Neuronal stem cell (in vitro differentiated cells): Measurements from ENCODE around the gene PGPEP1.
A peak's percentile ranks its signal among the peaks of the same experiment; 100 is the strongest.

Experiments
- DNase-seq: peaks from one replicate; pipeline ENCODE4 v3.0.0-alpha.2; 2013; ENCODE audit warnings: low spot score
- H2AFZ ChIP-seq: one replicate; pipeline ENCODE4 v1.6.1; 2013; ENCODE audit warnings: mild to moderate bottlenecking, low read length, inconsistent platforms
- H2AK5ac ChIP-seq: 2 replicates; pipeline ENCODE4 v1.6.1; 2013; ENCODE audit warnings: low read depth, mild to moderate bottlenecking, inconsistent platforms, low read length, moderate library complexity, mixed read lengths
- H2BK120ac ChIP-seq: 2 replicates; pipeline ENCODE4 v1.6.1; 2013; ENCODE audit warnings: low read depth, mild to moderate bottlenecking, inconsistent platforms, low read length, moderate library complexity, mixed read lengths
- H2BK12ac ChIP-seq: one replicate; pipeline ENCODE4 v1.6.1; 2013; ENCODE audit warnings: low read length, inconsistent platforms
- H2BK15ac ChIP-seq: 2 replicates; pipeline ENCODE4 v1.6.1; 2013; ENCODE audit warnings: mild to moderate bottlenecking, low read length, inconsistent platforms, mixed read lengths
- H2BK5ac ChIP-seq: one replicate; pipeline ENCODE4 v1.6.1; 2013; ENCODE audit warnings: inconsistent platforms, mild to moderate bottlenecking, low read length, moderate library complexity
- H3K14ac ChIP-seq: one replicate; pipeline ENCODE4 v1.6.1; 2013; ENCODE audit warnings: low read length, inconsistent platforms
- H3K18ac ChIP-seq: 2 replicates; pipeline ENCODE4 v1.6.1; 2013; ENCODE audit warnings: low read length, inconsistent platforms
- H3K23ac ChIP-seq: 2 replicates; pipeline ENCODE4 v1.6.1; 2013; ENCODE audit warnings: low read depth, mild to moderate bottlenecking, mixed read lengths, low read length, inconsistent platforms; ENCODE audit not compliant: poor library complexity
- H3K27ac ChIP-seq: replicated peaks from 3 replicates; pipeline ENCODE4 v1.5.1; 2013; ENCODE audit warnings: low read length, inconsistent platforms
- H3K27me3 ChIP-seq, 3 experiments: 2 replicates each; pipeline ENCODE4 v1.6.1; 2013; ENCODE audit warnings: low read length in 3 of 3, mild to moderate bottlenecking in 2 of 3, inconsistent platforms in 1 of 3, low read depth in 1 of 3, mixed read lengths in 1 of 3, moderate library complexity in 1 of 3; ENCODE audit not compliant: control insufficient read depth in 3 of 3, insufficient read depth in 3 of 3
- H3K36me3 ChIP-seq, 2 donors: replicated peaks in 1 of 2; 2 replicates each; pipeline ENCODE4 v1.6.1; 2013; ENCODE audit warnings: low read length in 2 of 2; ENCODE audit not compliant: control insufficient read depth in 2 of 2, insufficient read depth in 2 of 2
- H3K4ac ChIP-seq: 2 replicates; pipeline ENCODE4 v1.6.1; 2013; ENCODE audit warnings: inconsistent platforms, mild to moderate bottlenecking, low read length, moderate library complexity
- H3K4me1 ChIP-seq, 2 donors: 1 replicate in 1 of 2; 2 replicates in 1 of 2; pipeline ENCODE4 v1.6.1; 2013; ENCODE audit warnings: low read length in 2 of 2, low read depth in 1 of 2; ENCODE audit not compliant: control insufficient read depth in 2 of 2, insufficient read depth in 1 of 2
- H3K4me2 ChIP-seq: one replicate; pipeline ENCODE4 v1.6.1; 2013; ENCODE audit warnings: mild to moderate bottlenecking, low read length, inconsistent platforms; ENCODE audit not compliant: insufficient read depth, poor library complexity, severe bottlenecking
- H3K4me3 ChIP-seq, 2 donors: 2 replicates each; pipeline ENCODE4 v1.5.1; 2013; ENCODE audit warnings: low read length in 2 of 2, mild to moderate bottlenecking in 2 of 2, inconsistent platforms in 1 of 2, moderate library complexity in 1 of 2
- H3K79me1 ChIP-seq: one replicate; pipeline ENCODE4 v1.6.1; 2013; ENCODE audit warnings: low read depth, mild to moderate bottlenecking, inconsistent platforms, low read length, moderate library complexity
- H3K9ac ChIP-seq: one replicate; pipeline ENCODE4 v1.6.1; 2013; ENCODE audit warnings: mild to moderate bottlenecking, low read depth, low read length, inconsistent platforms; ENCODE audit not compliant: poor library complexity
- H3K9me3 ChIP-seq, 2 donors: replicated peaks in 1 of 2; 2 replicates each; pipeline versions ENCODE3 to v1.6.1; 2013; ENCODE audit warnings: low read length in 2 of 2, mild to moderate bottlenecking in 2 of 2, inconsistent platforms in 1 of 2, low read depth in 1 of 2, mixed read lengths in 1 of 2, moderate library complexity in 1 of 2; ENCODE audit not compliant: control insufficient read depth in 2 of 2, insufficient read depth in 1 of 2
- H4K8ac ChIP-seq: one replicate; pipeline ENCODE4 v1.6.1; 2013; ENCODE audit warnings: low read depth, mild to moderate bottlenecking, inconsistent platforms, low read length, moderate library complexity
- H4K91ac ChIP-seq: one replicate; pipeline ENCODE4 v1.6.1; 2013; ENCODE audit warnings: low read length, low read depth, mild to moderate bottlenecking, inconsistent platforms; ENCODE audit not compliant: poor library complexity
- WGBS, 2 donors: extraction: QIAGEN DNeasy Blood & Tissue Kit; methylation state at CpG; one replicate each; pipeline ENCODE4 v1.1.7; 2013; ENCODE audit warnings: missing lambda C conversion rate in 2 of 2, mixed read lengths in 1 of 2; ENCODE audit not compliant: insufficient read length in 2 of 2, insufficient replicate concordance in 1 of 2; ENCODE audit errors: extremely low coverage in 2 of 2; 5-methylcytosine and 5-hydroxymethylcytosine counted together

Gene PGPEP1

DNA sequence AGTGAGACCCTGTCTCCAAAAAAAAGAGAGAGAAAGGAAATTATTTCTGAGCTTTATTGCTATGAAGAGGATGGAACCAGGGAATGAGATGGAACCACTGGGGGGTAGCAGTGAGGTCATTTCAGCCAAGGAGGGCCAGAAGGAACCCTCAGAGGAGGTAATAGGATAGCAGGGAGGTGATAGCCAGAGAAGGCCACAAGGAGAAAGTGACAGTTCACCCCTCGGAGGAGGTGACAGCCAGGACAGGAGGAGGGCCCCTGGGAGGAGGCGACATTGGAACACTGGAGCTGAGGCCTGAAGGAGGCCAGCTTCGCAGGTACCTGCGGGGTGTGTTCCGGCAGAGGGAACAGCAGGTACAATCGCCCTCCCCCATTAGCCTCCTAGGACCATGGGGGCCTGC, 675 bp upstream of the PGPEP1 start:
- H2AFZ ChIP-seq: peak overlapping the region; percentile 87
- H3K9ac ChIP-seq: no peak overlapping the region
- no peaks in the 10 kb centered on the region for H3K36me3 ChIP-seq
- no peak overlapping the region for H4K8ac ChIP-seq
- DNase-seq: no peak
- H3K23ac ChIP-seq: no peak overlapping the region
- H2BK12ac ChIP-seq: no peak overlapping the region
- WGBS, 2 donors: no CpG with 5 or more reads among the region's 6 CpGs
- H3K18ac ChIP-seq: peak overlapping the region; percentile 37
- H2BK5ac ChIP-seq: no peak overlapping the region
- H3K9me3 ChIP-seq: no peaks in the 10 kb centered on the region
- peaks cover 5 to 20% of the 10 kb centered on the region in 2 donors for H3K4me1 ChIP-seq
- no peak overlapping the region for H2AK5ac ChIP-seq
- no peak overlapping the region for H3K27ac ChIP-seq
- H3K4me3 ChIP-seq: peak overlapping the region in 1 of 2 donors; percentile 90
- H2BK120ac ChIP-seq: no peak overlapping the region
- H3K4me2 ChIP-seq: no peak overlapping the region
- no peak overlapping the region for H3K4ac ChIP-seq
- peaks cover 0 to 4% (median 0%) of the 10 kb centered on the region in 3 experiments for H3K27me3 ChIP-seq
- H4K91ac ChIP-seq: no peak overlapping the region
- no peak overlapping the region for H2BK15ac ChIP-seq
- no peaks in the 10 kb centered on the region for H3K79me1 ChIP-seq
- H3K14ac ChIP-seq: no peak overlapping the region

DNA sequence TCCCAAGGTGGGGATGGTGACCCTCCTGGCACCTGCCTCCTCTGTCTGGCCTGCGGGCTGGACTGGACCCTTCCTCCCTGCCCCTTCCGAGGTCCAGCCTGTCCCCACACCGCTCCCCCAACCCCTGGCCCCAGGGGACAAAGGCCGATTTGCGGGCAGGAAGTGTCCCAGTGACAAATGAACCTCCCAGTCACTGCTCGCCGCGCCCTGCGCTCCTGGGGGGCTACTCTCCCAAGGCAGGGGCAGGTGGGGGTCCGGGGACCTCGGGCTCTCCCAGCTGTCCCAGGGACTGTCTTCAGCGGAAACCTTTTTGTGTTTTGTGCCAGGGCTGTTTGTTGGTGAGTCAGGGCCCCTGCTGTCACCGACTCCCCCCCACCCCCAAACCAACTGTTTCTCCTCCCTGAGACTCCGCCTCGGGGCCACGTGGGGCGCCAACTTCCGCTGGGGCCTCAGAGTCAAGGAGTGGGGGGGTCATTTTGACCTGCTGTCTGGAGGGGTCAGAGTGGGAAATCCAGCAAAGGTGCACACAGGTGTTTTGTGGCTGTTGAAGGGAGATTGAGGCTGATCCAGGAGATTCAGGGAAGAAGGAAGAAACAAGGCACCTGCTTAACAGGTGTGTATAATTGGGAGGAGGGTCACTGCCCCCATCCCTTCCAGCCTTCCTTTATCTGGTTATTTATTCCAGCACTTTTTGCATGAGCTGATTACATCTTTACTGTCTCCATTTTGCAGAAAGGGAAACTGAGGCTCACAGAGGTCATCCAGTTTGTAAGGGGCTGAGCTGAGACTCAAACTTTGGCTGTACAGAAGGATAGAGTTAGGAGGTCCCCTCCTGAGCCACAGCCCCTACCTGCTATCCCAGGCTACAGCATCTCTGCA, 831 bp downstream of the PGPEP1 start:
- Histone ChIP-seq H2BK120ac (no peak overlapping the region), H4K8ac (no peak overlapping the region), H2BK5ac (no peak overlapping the region), H3K4me1 (peaks cover 9 to 29% of the 10 kb centered on the region in 2 donors), H2BK15ac (no peak overlapping the region), H4K91ac (no peak overlapping the region), H2AFZ (peak overlapping the region; percentile 87), H3K23ac (peak overlapping the region; percentile 90), H3K9me3 (no peaks in the 10 kb centered on the region), H3K4me2 (peak overlapping the region; percentile 98), H3K18ac (peak overlapping the region; percentile 91), H3K9ac (peak overlapping the region; percentile 54), H3K79me1 (no peaks in the 10 kb centered on the region), H2AK5ac (peak overlapping the region; percentile 63), H3K36me3 (no peaks in the 10 kb centered on the region), H3K4ac (peak overlapping the region; percentile 29), H3K14ac (no peak overlapping the region), H3K4me3 (peak overlapping the region; percentile 84 to 90), H3K27me3 (peaks cover 0 to 4% (median 0%) of the 10 kb centered on the region in 3 experiments), H3K27ac (no peak overlapping the region), H2BK12ac (no peak overlapping the region)
- no peak for DNase-seq
- WGBS, 2 donors: no CpG with 5 or more reads among the region's 18 CpGs

DNA sequence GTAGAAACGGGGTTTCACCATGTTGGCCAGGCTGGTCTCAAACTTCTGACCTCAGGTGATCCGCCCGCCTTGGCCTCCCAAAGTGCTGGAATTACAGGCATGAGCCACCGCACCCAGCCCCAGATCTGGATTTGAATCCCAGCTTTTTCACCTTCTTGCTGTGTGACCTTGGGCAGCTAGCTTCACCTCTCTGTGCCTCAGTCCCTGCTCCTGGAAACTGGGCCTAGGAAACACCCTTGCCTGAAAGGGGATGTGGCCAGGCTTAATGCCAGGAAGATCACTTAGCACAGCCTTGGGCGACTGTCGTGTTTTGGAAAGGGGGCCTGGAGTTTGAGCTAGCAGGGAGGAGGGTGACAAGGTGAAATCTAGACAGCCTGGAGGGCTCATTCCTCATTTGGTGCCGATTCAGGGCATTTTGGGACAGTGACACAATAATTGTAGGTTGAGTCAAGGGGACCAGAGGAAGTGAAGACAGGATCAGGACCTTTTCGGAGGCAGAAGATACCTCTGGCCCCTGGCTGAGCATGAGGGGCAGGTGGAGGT, 1.8 kb downstream of the PGPEP1 start:
- H2AK5ac ChIP-seq: no peak overlapping the region
- H3K14ac ChIP-seq: no peak overlapping the region
- H3K4me3 ChIP-seq: no peak overlapping the region
- no peak overlapping the region for H2BK12ac ChIP-seq
- H3K9me3 ChIP-seq: no peaks in the 10 kb centered on the region
- H3K23ac ChIP-seq: no peak overlapping the region
- no peak for DNase-seq
- H3K4me1 ChIP-seq: peaks cover 9 to 31% of the 10 kb centered on the region in 2 donors
- no peak overlapping the region for H2BK5ac ChIP-seq
- H4K8ac ChIP-seq: no peak overlapping the region
- H2AFZ ChIP-seq: no peak overlapping the region
- H3K4ac ChIP-seq: no peak overlapping the region
- no CpG with 5 or more reads among the region's 8 CpGs for WGBS, 2 donors
- peaks cover 0 to 4% (median 0%) of the 10 kb centered on the region in 3 experiments for H3K27me3 ChIP-seq
- no peak overlapping the region for H2BK15ac ChIP-seq
- no peak overlapping the region for H3K27ac ChIP-seq
- H4K91ac ChIP-seq: no peak overlapping the region
- no peak overlapping the region for H3K4me2 ChIP-seq
- H3K36me3 ChIP-seq: no peaks in the 10 kb centered on the region
- no peaks in the 10 kb centered on the region for H3K79me1 ChIP-seq
- peak overlapping the region; percentile 39 for H3K9ac ChIP-seq
- H3K18ac ChIP-seq: no peak overlapping the region
- H2BK120ac ChIP-seq: no peak overlapping the region

DNA sequence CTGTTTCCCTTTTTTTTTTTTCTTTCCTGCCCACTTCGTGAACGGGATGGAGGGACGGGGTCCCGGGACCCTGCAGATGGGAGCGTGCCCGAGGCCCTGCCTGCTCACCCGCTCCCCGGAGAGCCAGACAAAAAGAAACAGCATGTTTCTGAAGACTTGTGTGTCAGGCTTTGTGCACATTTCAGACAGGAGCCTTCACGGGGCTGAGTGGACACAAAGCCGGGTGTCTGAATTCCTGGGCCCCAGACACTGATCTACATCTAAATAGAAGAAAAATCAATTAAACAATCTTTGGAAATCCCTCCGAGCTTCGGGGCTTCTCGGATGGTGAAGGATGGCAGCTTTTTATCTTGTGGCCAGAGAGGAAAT, 4.2 kb downstream of the PGPEP1 start:
- peaks cover 9 to 31% of the 10 kb centered on the region in 2 donors for H3K4me1 ChIP-seq
- H2BK120ac ChIP-seq: no peak overlapping the region
- H3K27ac ChIP-seq: no peak overlapping the region
- H3K18ac ChIP-seq: no peak overlapping the region
- no peak overlapping the region for H3K9ac ChIP-seq
- no peaks in the 10 kb centered on the region for H3K9me3 ChIP-seq
- no peak overlapping the region for H3K14ac ChIP-seq
- H3K4ac ChIP-seq: no peak overlapping the region
- no peak overlapping the region for H2BK12ac ChIP-seq
- H2BK5ac ChIP-seq: no peak overlapping the region
- no peak overlapping the region for H2AK5ac ChIP-seq
- no peak overlapping the region for H3K23ac ChIP-seq
- peaks cover 0 to 2% (median 0%) of the 10 kb centered on the region in 3 experiments for H3K27me3 ChIP-seq
- peaks cover 0 to 4% of the 10 kb centered on the region in 2 donors for H3K36me3 ChIP-seq
- peak overlapping the region in 1 of 2 donors; percentile 9 for H3K4me3 ChIP-seq
- H3K79me1 ChIP-seq: no peaks in the 10 kb centered on the region
- no peak overlapping the region for H4K91ac ChIP-seq
- no peak overlapping the region for H2BK15ac ChIP-seq
- H4K8ac ChIP-seq: no peak overlapping the region
- H3K4me2 ChIP-seq: peak overlapping the region; percentile 26
- no peak for DNase-seq
- no CpG with 5 or more reads among the region's 13 CpGs for WGBS, 2 donors
- H2AFZ ChIP-seq: peak overlapping the region; percentile 11
